H1 (cell line): ENCODE data around the gene QPCTL. TPM values are rescaled to one million over a fixed set of nuclear protein-coding genes. Genes with fewer than 3 reads are reported as not detected.

Experiments
- CTCF ChIA-PET: fragments of 300-600 bp; sonication (Branson Sonifier 250); formaldehyde crosslinking; loops from one replicate; lab custom pipeline; 2021; ENCODE audit not compliant: partially characterized antibody; lab: Charles Lee
- POLR2A ChIA-PET: fragments of 300-600 bp; sonication (Branson Sonifier 250); formaldehyde crosslinking; loops from one replicate; lab custom pipeline; 2021; ENCODE audit warnings: inconsistent platforms; ENCODE audit not compliant: partially characterized antibody; lab: Charles Lee
- DNase-seq, 2 experiments: peaks; one replicate each; pipeline versions ENCODE4 v3.0.0 to v3.0.0-alpha.2; 2010 to 2022; ENCODE audit warnings: low spot score in 2 of 2, low read depth in 1 of 2, mixed read lengths in 1 of 2
- FAIRE-seq: peaks from 2 replicates; lab custom pipeline; 2011; peaks lifted over from hg19 to GRCh38; lab: Jason Lieb, UNC
- H2AFZ ChIP-seq: 2 replicates; pipeline ENCODE4 v1.8.1; 2012; ENCODE audit warnings: low read length, inconsistent platforms
- H2AK5ac ChIP-seq: 2 replicates; pipeline ENCODE4 v1.6.1; 2013; ENCODE audit warnings: low read depth, low read length
- H2BK120ac ChIP-seq: replicated peaks from 2 replicates; pipeline ENCODE3; 2013; ENCODE audit warnings: low read depth, low read length, inconsistent platforms
- H2BK12ac ChIP-seq: 2 replicates; pipeline ENCODE4 v1.6.1; 2013; ENCODE audit warnings: low read depth, low read length
- H2BK15ac ChIP-seq: 2 replicates; pipeline ENCODE4 v1.6.1; 2013; ENCODE audit warnings: low read length
- H2BK20ac ChIP-seq: 2 replicates; pipeline ENCODE4 v1.6.1; 2013; ENCODE audit warnings: low read length
- H2BK5ac ChIP-seq: 2 replicates; pipeline ENCODE4 v1.6.1; 2013; ENCODE audit warnings: low read depth, low read length
- H3K14ac ChIP-seq: 2 replicates; pipeline ENCODE4 v1.6.1; 2013; ENCODE audit warnings: inconsistent platforms; ENCODE audit not compliant: insufficient read length
- H3K18ac ChIP-seq: 2 replicates; pipeline ENCODE4 v1.6.1; 2013; ENCODE audit warnings: low read length; ENCODE audit errors: extremely low read depth
- H3K23ac ChIP-seq: 2 replicates; pipeline ENCODE4 v1.6.1; 2013; ENCODE audit warnings: inconsistent platforms; ENCODE audit not compliant: insufficient read length
- H3K23me2 ChIP-seq: 2 replicates; pipeline ENCODE4 v1.6.1; 2013; ENCODE audit warnings: low read depth, low read length
- H3K27ac ChIP-seq: 2 replicates; pipeline ENCODE4 v1.6.1; 2011; ENCODE audit warnings: low read depth, low read length, inconsistent platforms
- H3K27me3 ChIP-seq, 4 experiments: replicated peaks in 1 of 4; 1 replicate in 1 of 4; 2 replicates in 3 of 4; pipeline versions ENCODE4 v1.6.1 to v1.8.1; 2011 to 2013; ENCODE audit warnings: low read length in 3 of 4, mild to moderate bottlenecking in 3 of 4, inconsistent platforms in 2 of 4, mixed read lengths in 2 of 4, moderate library complexity in 1 of 4; ENCODE audit not compliant: control insufficient read depth in 3 of 4, insufficient read depth in 3 of 4; ENCODE audit errors: extremely low read depth in 1 of 4
- H3K36me3 ChIP-seq, 4 experiments: 2 replicates each; pipeline versions ENCODE4 v1.6.1 to v1.8.1; 2011 to 2013; ENCODE audit warnings: mild to moderate bottlenecking in 4 of 4, low read length in 3 of 4, moderate library complexity in 2 of 4, control low read depth in 1 of 4, inconsistent platforms in 1 of 4; ENCODE audit not compliant: insufficient read depth in 4 of 4, control insufficient read depth in 2 of 4
- H3K4ac ChIP-seq: replicated peaks from 2 replicates; pipeline ENCODE3; 2013; ENCODE audit warnings: low read length, low read depth, mixed read lengths, inconsistent platforms; ENCODE audit not compliant: insufficient read length
- H3K4me1 ChIP-seq, 4 experiments: replicated peaks in 1 of 4; 1 replicate in 1 of 4; 2 replicates in 3 of 4; pipeline versions ENCODE4 v1.6.1 to v1.8.1; 2011 to 2013; ENCODE audit warnings: low read length in 3 of 4, inconsistent platforms in 2 of 4, mixed read lengths in 1 of 4; ENCODE audit not compliant: insufficient read depth in 4 of 4, control insufficient read depth in 3 of 4
- H3K4me2 ChIP-seq, 2 experiments: 2 replicates each; pipeline versions ENCODE4 v1.6.1 to v1.8.1; 2011 to 2013; ENCODE audit warnings: low read depth in 2 of 2, low read length in 2 of 2, control low read depth in 1 of 2, inconsistent platforms in 1 of 2, mild to moderate bottlenecking in 1 of 2; ENCODE audit not compliant: insufficient read depth in 1 of 2
- H3K4me3 ChIP-seq, 4 experiments: fragments of 200-600, 300-600 bp in 1 of 4; sonication (generic), shearing (Covaris generic), sonication (Bioruptor Twin) in 1 of 4; 2 replicates each; pipeline versions ENCODE4 v1.5.1 to v1.8.1; 2011 to 2016; ENCODE audit warnings: low read length in 4 of 4, low read depth in 3 of 4, control low read depth in 2 of 4, inconsistent platforms in 2 of 4, mild to moderate bottlenecking in 2 of 4, mixed read lengths in 1 of 4, moderate library complexity in 1 of 4; ENCODE audit not compliant: insufficient read depth in 2 of 4; ENCODE audit errors: extremely low read depth in 1 of 4
- H3K56ac ChIP-seq: replicated peaks from 2 replicates; pipeline ENCODE3; 2013; ENCODE audit warnings: low read depth, mild to moderate bottlenecking, mixed read lengths, low read length, inconsistent platforms; ENCODE audit not compliant: insufficient read length
- H3K79me1 ChIP-seq: 2 replicates; pipeline ENCODE4 v1.6.1; 2013; ENCODE audit warnings: low read depth, low read length, control low read depth
- H3K79me2 ChIP-seq, 2 experiments: 2 replicates each; pipeline versions ENCODE4 v1.6.1 to v1.8.1; 2012 to 2013; ENCODE audit warnings: low read length in 2 of 2, mild to moderate bottlenecking in 2 of 2, inconsistent platforms in 1 of 2; ENCODE audit not compliant: insufficient read depth in 2 of 2, control insufficient read depth in 1 of 2
- H3K9ac ChIP-seq, 4 experiments: replicated peaks in 1 of 4; 1 replicate in 1 of 4; 2 replicates in 3 of 4; pipeline versions ENCODE4 v1.6.1 to v1.8.1; 2011 to 2013; ENCODE audit warnings: low read depth in 3 of 4, low read length in 3 of 4, control low read depth in 2 of 4, mild to moderate bottlenecking in 2 of 4, moderate library complexity in 2 of 4, inconsistent platforms in 1 of 4; ENCODE audit errors: extremely low read depth in 1 of 4
- H3K9me3 ChIP-seq, 2 experiments: 2 replicates each; pipeline versions ENCODE4 v1.6.1 to v1.8.1; 2012 to 2013; ENCODE audit warnings: mild to moderate bottlenecking in 2 of 2, moderate library complexity in 2 of 2, control low read depth in 1 of 2, inconsistent platforms in 1 of 2, low read depth in 1 of 2, low read length in 1 of 2, mixed read lengths in 1 of 2; ENCODE audit not compliant: insufficient read depth in 2 of 2
- H4K20me1 ChIP-seq, 2 experiments: replicated peaks in 1 of 2; 2 replicates each; pipeline versions ENCODE3 to v1.8.1; 2011 to 2013; ENCODE audit warnings: inconsistent platforms in 2 of 2, low read length in 2 of 2, mild to moderate bottlenecking in 1 of 2; ENCODE audit not compliant: insufficient read depth in 2 of 2, control insufficient read depth in 1 of 2
- H4K5ac ChIP-seq: 2 replicates; pipeline ENCODE4 v1.6.1; 2013; ENCODE audit warnings: low read length, low read depth, mixed read lengths, inconsistent platforms; ENCODE audit not compliant: insufficient read length
- H4K8ac ChIP-seq: 2 replicates; pipeline ENCODE4 v1.8.0; 2013; ENCODE audit warnings: mild to moderate bottlenecking, moderate library complexity, low read length, inconsistent platforms; ENCODE audit not compliant: insufficient read depth; ENCODE audit errors: extremely low read depth
- H4K91ac ChIP-seq: replicated peaks from 2 replicates; pipeline ENCODE3; 2013; ENCODE audit warnings: low read length, mixed read lengths, inconsistent platforms; ENCODE audit not compliant: insufficient read length
- ASH2L ChIP-seq: fragments of 200-600, 300-600 bp; sonication (generic); IDR thresholded peaks from one replicate; pipeline ENCODE4 v1.7.1; 2017; ENCODE audit warnings: low read length
- CEBPB ChIP-seq: IDR thresholded peaks from 2 replicates; pipeline ENCODE4 v1.6.1; 2012; ENCODE audit warnings: low read depth, low read length
- RBBP5 ChIP-seq: IDR thresholded peaks from 2 replicates; pipeline ENCODE4 v1.7.1; 2012; ENCODE audit warnings: low read depth, mild to moderate bottlenecking, inconsistent platforms, low read length, moderate library complexity, borderline replicate concordance
- SRF ChIP-seq: IDR thresholded peaks from 2 replicates; pipeline ENCODE4 v1.6.1; 2011; ENCODE audit warnings: mild to moderate bottlenecking, low read depth, low read length, moderate library complexity
- WGBS, 2 experiments: shearing (Covaris generic) in 1 of 2; methylation state at CpG; one replicate each; pipeline versions ENCODE4 v1.1.6 to v1.1.7; 2013 to 2015; ENCODE audit warnings: low lambda C conversion rate in 2 of 2, mixed read lengths in 2 of 2, inconsistent platforms in 1 of 2, low coverage in 1 of 2, missing lambda C conversion rate in 1 of 2; ENCODE audit not compliant: insufficient replicate concordance in 2 of 2, insufficient coverage in 1 of 2, insufficient read length in 1 of 2; ENCODE audit errors: extremely low coverage in 1 of 2, missing lambda C conversion rate in 1 of 2; 5-methylcytosine and 5-hydroxymethylcytosine counted together
- polyA plus RNA-seq, 7 experiments: library from polyadenylated mRNA; depleted of rRNA in 3 of 7; stranded (reverse) in 5 of 7; unstranded in 2 of 7; fragments of >200 nt in 5 of 7; fragments of 200-250 nt in 2 of 7; gene quantifications; 1 replicate in 5 of 7; 2 replicates in 1 of 7; 4 replicates in 1 of 7; pipeline versions ENCODE4 v1.2.1 to v1.2.3, GENCODE V29; 2011 to 2013; ENCODE audit warnings: missing spikeins in 2 of 7, mixed read lengths in 2 of 7
- total RNA-seq: library from RNA; stranded (reverse); fragmentation: NEBNext Ultra II Directional; extraction: Animal tissue kit (Norgen Biotek cat#: 25700); gene quantifications from 2 replicates; pipeline ENCODE4 v1.2.1, GENCODE V29; 2021
- TF ChIP-seq, protein P1 (sequence below): IDR thresholded peaks from 2 replicates; pipeline ENCODE4 v1.6.1; 2012; ENCODE audit warnings: inconsistent platforms

QPCTL gene
- total and polyA plus RNA-seq, 2 of the 8 experiments (the other 6 are each of a cell fraction or from before 2014, with no cell fraction given) = 25.2 to 35.3 TPM

DNA sequence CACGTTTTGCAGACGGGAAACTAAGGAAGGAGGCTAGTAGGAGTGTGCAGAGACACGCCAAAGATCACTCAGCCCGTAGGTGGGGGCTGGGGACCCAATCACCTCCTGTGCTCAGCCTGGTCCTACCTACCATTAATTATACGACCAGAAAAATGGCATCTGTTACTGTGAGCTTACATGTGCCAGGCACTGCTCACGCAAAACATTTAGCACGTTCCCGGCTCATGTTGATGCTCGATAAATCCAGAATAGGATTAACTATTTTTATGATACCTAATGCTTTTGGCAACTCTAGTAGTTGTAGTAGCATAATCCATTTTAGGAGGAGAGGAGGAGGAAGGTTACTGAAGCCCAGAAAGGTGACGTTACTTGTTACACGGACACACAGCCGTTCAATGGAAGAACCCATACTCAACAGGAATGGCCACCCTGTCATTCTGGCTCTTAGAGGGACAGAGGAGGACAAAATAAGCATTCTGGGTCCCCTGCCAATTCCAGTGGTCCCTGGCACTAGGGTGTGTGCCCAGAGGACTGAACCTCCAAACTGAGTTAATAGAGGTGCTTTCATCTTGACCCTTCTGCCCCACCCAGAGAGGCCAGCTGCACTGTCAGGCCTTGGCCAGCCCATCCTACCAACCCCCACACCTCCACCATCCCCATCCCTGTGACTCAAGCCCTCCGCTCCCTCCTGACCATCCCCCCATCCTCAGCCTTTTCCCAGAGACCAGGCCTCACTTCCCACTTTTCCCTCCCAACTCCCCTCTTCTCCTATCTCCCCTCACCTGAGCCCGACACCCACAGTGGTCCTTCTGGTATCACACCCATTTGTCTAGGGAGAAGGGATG is 48.3 kb upstream of the QPCTL start:
- H3K27ac ChIP-seq = no peak overlapping the region

More for the DNA sequence above, 48.3 kb upstream of the QPCTL start:
- Histone ChIP-seq H2AFZ (no peak overlapping the region), H3K4me1 (peaks cover 6 to 27% (median 16%) of the 10 kb centered on the region in 4 experiments), H2AK5ac (no peak overlapping the region; the same call in 1 of the 2 replicates), H2BK5ac (no peak overlapping the region), H3K23ac (no peak overlapping the region), H2BK15ac (peak overlapping the region; percentile 81; the same call in 1 of the 2 replicates), H2BK20ac (0 out of 2 replicates have a peak overlapping the region, but pooled peaks have one; percentile 64), H3K9me3 (no peaks in the 10 kb centered on the region; a peak in 1 of 4 replicates), H3K4ac (peak overlapping the region; percentile 36), H3K23me2 (peaks cover 8% of the 10 kb centered on the region; the same call in 1 of the 2 replicates), H4K91ac (no peak overlapping the region), H4K20me1 (no peaks in the 10 kb centered on the region), H3K79me2 (no peaks in the 10 kb centered on the region), H3K56ac (no peak overlapping the region), H3K36me3 (no peaks in the 10 kb centered on the region), H2BK120ac (no peak overlapping the region), H3K18ac (peak overlapping the region; percentile 17; the same call in 1 of the 2 replicates), H4K5ac (no peak overlapping the region), H3K79me1 (no peaks in the 10 kb centered on the region), H3K4me3 (peak overlapping the region in 3 of 4 experiments; percentile 67 to 89 (median 73); a peak in 7 of 8 replicates), H3K9ac (no peak overlapping the region), H3K14ac (no peak overlapping the region), H4K8ac (no peak overlapping the region), H3K4me2 (peak overlapping the region; percentile 43 to 77), H2BK12ac (peak overlapping the region; percentile 52; the same call in 1 of the 2 replicates), H3K27me3 (peaks cover 0 to 6% (median 2%) of the 10 kb centered on the region in 4 experiments; a peak in 4 of 7 replicates)
- 46% methylated on average over 14 of the region's 14 CpGs; no CpG with 5 or more reads in 1 of the 2 experiments for WGBS, 2 experiments
- DNase-seq (no peak), FAIRE-seq (no peak)
- ChIA-PET CTCF (interaction anchor here (0.6 to 8.4 kb wide), 31 partner anchors 8 to 688 kb away, joined by 3 to 135 read pairs (median 6); partner anchors contain the start of genes DMWD, GPR4 and SIX5), POLR2A (interaction anchor here (0.9 to 4.1 kb wide), 9 partner anchors 10 to 57 kb away, joined by 3 to 33 read pairs (median 4); no protein-coding TSS in a partner anchor)
- TF ChIP-seq CEBPB (no peak), ASH2L (peak; percentile 47), RBBP5 (0 out of 2 replicates have a peak, but pooled peaks have one; percentile 62), SRF (no peak)
- TF ChIP-seq, protein P1, sequence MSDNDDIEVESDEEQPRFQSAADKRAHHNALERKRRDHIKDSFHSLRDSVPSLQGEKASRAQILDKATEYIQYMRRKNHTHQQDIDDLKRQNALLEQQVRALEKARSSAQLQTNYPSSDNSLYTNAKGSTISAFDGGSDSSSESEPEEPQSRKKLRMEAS = no peak
